Hypothalamus (tissue), 51 donors: ENCODE data around the gene ZNF239.
"Not testable (repeated sequence)": the region's sequence is repeated elsewhere in the genome, so short reads cannot be mapped to it uniquely, and the experiment has no call there.

Experiments used
- DNase-seq, 51 donors: peaks; one replicate each; lab custom pipeline; 2025; lab: John Stamatoyannopoulos, UW

ZNF239 gene

GRCh38 chr10:43584051-43584450 lies 9.6 kb upstream of the ZNF239 start:
- DNase-seq = no peak

GRCh38 chr10:43576580-43576979 lies 2.2 kb upstream of the ZNF239 start:
- no peak for DNase-seq

- no peak for DNase-seq
Observed at GRCh38 chr10:43576062-43576461, 1.6 kb upstream of the ZNF239 start.

- DNase-seq = peak in 1 of 51 donors; percentile 32
Observed at GRCh38 chr10:43574906-43575305, 490 bp upstream of the ZNF239 start.

- peak in 1 of 51 donors; percentile 23 for DNase-seq
Observed at GRCh38 chr10:43573250-43574000, 991 bp downstream of the ZNF239 start.

GRCh38 chr10:43570971-43571370 lies 3.4 kb downstream of the ZNF239 start:
- DNase-seq = no peak

- no peak for DNase-seq
Observed at GRCh38 chr10:43569681-43570080, 4.7 kb downstream of the ZNF239 start.

- DNase-seq = no peak
Observed at GRCh38 chr10:43557214-43557613, 17.2 kb downstream of the ZNF239 start.

- not testable (repeated sequence) for DNase-seq
Observed at GRCh38 chr10:43543746-43544145, 30.7 kb downstream of the ZNF239 start.

GRCh38 chr10:43524434-43525247 lies 49.8 kb downstream of the ZNF239 start:
- DNase-seq = no peak
